Hippocampal formation (tissue), 2 donors: Measurements from ENCODE around the gene ZNF316.
"Not testable (repeated sequence)": the region's sequence is repeated elsewhere in the genome, so short reads cannot be mapped to it uniquely, and the experiment has no call there.

Experiments
- DNase-seq, 2 donors: peaks; one replicate each; lab custom pipeline; 2025; lab: John Stamatoyannopoulos, UW

ZNF316 gene

GRCh38 chr7:6621195-6622133 lies 15.7 kb upstream of the ZNF316 start:
- DNase-seq, result no peak

- DNase-seq, result no peak
These were observed 14.9 kb upstream of the ZNF316 start for GRCh38 chr7:6622134-6622710.

- no peak for DNase-seq
These were observed 13.4 kb upstream of the ZNF316 start for GRCh38 chr7:6623589-6624245.

- DNase-seq, result no peak
These were observed 12.9 kb upstream of the ZNF316 start for GRCh38 chr7:6624246-6624611.

GRCh38 chr7:6628045-6628444 lies 9.1 kb upstream of the ZNF316 start:
- no peak for DNase-seq

- DNase-seq, result no peak
These were observed 6.9 kb upstream of the ZNF316 start for GRCh38 chr7:6630007-6630849.

- no peak for DNase-seq
These were observed 5.5 kb upstream of the ZNF316 start for GRCh38 chr7:6631605-6632004.

- DNase-seq, result no peak
These were observed 3.1 kb upstream of the ZNF316 start for GRCh38 chr7:6634021-6634420.

GRCh38 chr7:6634971-6635370 lies 2.1 kb upstream of the ZNF316 start:
- DNase-seq, result not testable (repeated sequence)

- no peak for DNase-seq
These were observed 569 bp downstream of the ZNF316 start for GRCh38 chr7:6637544-6638229.

- no peak for DNase-seq
These were observed 1.9 kb downstream of the ZNF316 start for GRCh38 chr7:6639032-6639431.

- DNase-seq, result no peak
These were observed 2.5 kb downstream of the ZNF316 start for GRCh38 chr7:6639627-6640026.

- DNase-seq, result no peak
These were observed 3.2 kb downstream of the ZNF316 start for GRCh38 chr7:6640246-6640721.

- DNase-seq, result no peak
These were observed 4.4 kb downstream of the ZNF316 start for GRCh38 chr7:6641305-6642035.

- DNase-seq, result no peak
These were observed 5.2 kb downstream of the ZNF316 start for GRCh38 chr7:6642239-6642839.

- DNase-seq, result no peak
These were observed 5.9 kb downstream of the ZNF316 start for GRCh38 chr7:6642861-6643640.

- DNase-seq, result no peak
These were observed 7.0 kb downstream of the ZNF316 start for GRCh38 chr7:6643915-6644625.

GRCh38 chr7:6644728-6645127 lies 7.6 kb downstream of the ZNF316 start:
- DNase-seq, result no peak

- DNase-seq, result no peak
These were observed 9.3 kb downstream of the ZNF316 start for GRCh38 chr7:6646465-6646864.
